ENCODE data around the gene PPP2R2B. TPM values are rescaled to one million over a fixed set of nuclear protein-coding genes. Genes with fewer than 3 reads are reported as not detected.

The PPP2R2B gene
- total RNA-seq, 1 experiment from 2014 or later = 20.3 TPM

DNA sequence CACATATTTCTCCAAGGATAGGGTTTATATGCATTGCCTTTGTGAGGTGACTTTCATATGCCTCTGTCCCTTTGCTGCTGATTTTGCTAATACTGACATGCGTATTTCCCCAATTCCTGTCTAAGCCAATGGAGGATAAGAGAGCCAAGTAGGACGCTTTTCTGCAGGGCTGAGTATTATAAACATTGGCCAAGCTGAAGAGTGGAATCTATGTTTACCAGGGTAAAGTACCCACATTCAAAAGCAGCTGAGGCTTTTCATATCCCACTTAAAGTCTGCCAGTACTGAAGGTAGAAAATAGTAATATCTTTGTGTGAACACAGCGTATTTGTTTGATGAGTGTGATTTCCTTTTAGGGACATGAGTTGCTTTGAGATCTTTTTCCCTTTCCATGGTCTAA, 233.7 kb downstream of the PPP2R2B start (continued):
- TF ChIP-seq, protein P1, sequence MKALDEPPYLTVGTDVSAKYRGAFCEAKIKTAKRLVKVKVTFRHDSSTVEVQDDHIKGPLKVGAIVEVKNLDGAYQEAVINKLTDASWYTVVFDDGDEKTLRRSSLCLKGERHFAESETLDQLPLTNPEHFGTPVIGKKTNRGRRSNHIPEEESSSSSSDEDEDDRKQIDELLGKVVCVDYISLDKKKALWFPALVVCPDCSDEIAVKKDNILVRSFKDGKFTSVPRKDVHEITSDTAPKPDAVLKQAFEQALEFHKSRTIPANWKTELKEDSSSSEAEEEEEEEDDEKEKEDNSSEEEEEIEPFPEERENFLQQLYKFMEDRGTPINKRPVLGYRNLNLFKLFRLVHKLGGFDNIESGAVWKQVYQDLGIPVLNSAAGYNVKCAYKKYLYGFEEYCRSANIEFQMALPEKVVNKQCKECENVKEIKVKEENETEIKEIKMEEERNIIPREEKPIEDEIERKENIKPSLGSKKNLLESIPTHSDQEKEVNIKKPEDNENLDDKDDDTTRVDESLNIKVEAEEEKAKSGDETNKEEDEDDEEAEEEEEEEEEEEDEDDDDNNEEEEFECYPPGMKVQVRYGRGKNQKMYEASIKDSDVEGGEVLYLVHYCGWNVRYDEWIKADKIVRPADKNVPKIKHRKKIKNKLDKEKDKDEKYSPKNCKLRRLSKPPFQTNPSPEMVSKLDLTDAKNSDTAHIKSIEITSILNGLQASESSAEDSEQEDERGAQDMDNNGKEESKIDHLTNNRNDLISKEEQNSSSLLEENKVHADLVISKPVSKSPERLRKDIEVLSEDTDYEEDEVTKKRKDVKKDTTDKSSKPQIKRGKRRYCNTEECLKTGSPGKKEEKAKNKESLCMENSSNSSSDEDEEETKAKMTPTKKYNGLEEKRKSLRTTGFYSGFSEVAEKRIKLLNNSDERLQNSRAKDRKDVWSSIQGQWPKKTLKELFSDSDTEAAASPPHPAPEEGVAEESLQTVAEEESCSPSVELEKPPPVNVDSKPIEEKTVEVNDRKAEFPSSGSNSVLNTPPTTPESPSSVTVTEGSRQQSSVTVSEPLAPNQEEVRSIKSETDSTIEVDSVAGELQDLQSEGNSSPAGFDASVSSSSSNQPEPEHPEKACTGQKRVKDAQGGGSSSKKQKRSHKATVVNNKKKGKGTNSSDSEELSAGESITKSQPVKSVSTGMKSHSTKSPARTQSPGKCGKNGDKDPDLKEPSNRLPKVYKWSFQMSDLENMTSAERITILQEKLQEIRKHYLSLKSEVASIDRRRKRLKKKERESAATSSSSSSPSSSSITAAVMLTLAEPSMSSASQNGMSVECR (CRISPR knock-in tag; IDR thresholded peaks at IDR 0.05; ENCODE audit: borderline replicate concordance) = no peak
- TF ChIP-seq, protein P2, sequence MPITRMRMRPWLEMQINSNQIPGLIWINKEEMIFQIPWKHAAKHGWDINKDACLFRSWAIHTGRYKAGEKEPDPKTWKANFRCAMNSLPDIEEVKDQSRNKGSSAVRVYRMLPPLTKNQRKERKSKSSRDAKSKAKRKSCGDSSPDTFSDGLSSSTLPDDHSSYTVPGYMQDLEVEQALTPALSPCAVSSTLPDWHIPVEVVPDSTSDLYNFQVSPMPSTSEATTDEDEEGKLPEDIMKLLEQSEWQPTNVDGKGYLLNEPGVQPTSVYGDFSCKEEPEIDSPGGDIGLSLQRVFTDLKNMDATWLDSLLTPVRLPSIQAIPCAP (CRISPR knock-in tag; IDR thresholded peaks at IDR 0.05) = no peak
- TF ChIP-seq KAT7 (CRISPR knock-in tag; IDR thresholded peaks at IDR 0.05; ENCODE audit: borderline replicate concordance) = no peak
- TF ChIP-seq OVOL2 (CRISPR knock-in tag; IDR thresholded peaks at IDR 0.05; ENCODE audit: borderline replicate concordance) = no peak
- TF ChIP-seq FOXJ3 (CRISPR knock-in tag; IDR thresholded peaks at IDR 0.05; ENCODE audit: borderline replicate concordance) = no peak
- TF ChIP-seq, protein P3, sequence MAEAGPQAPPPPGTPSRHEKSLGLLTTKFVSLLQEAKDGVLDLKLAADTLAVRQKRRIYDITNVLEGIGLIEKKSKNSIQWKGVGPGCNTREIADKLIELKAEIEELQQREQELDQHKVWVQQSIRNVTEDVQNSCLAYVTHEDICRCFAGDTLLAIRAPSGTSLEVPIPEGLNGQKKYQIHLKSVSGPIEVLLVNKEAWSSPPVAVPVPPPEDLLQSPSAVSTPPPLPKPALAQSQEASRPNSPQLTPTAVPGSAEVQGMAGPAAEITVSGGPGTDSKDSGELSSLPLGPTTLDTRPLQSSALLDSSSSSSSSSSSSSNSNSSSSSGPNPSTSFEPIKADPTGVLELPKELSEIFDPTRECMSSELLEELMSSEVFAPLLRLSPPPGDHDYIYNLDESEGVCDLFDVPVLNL (CRISPR knock-in tag; IDR thresholded peaks at IDR 0.05; ENCODE audit: borderline replicate concordance, low read depth) = no peak
- TF ChIP-seq ZNF396 (CRISPR knock-in tag; IDR thresholded peaks at IDR 0.05; ENCODE audit: borderline replicate concordance) = no peak
- no peak for TF ChIP-seq PRRX2 (CRISPR knock-in tag; IDR thresholded peaks at IDR 0.05)
- TF ChIP-seq, protein P4, sequence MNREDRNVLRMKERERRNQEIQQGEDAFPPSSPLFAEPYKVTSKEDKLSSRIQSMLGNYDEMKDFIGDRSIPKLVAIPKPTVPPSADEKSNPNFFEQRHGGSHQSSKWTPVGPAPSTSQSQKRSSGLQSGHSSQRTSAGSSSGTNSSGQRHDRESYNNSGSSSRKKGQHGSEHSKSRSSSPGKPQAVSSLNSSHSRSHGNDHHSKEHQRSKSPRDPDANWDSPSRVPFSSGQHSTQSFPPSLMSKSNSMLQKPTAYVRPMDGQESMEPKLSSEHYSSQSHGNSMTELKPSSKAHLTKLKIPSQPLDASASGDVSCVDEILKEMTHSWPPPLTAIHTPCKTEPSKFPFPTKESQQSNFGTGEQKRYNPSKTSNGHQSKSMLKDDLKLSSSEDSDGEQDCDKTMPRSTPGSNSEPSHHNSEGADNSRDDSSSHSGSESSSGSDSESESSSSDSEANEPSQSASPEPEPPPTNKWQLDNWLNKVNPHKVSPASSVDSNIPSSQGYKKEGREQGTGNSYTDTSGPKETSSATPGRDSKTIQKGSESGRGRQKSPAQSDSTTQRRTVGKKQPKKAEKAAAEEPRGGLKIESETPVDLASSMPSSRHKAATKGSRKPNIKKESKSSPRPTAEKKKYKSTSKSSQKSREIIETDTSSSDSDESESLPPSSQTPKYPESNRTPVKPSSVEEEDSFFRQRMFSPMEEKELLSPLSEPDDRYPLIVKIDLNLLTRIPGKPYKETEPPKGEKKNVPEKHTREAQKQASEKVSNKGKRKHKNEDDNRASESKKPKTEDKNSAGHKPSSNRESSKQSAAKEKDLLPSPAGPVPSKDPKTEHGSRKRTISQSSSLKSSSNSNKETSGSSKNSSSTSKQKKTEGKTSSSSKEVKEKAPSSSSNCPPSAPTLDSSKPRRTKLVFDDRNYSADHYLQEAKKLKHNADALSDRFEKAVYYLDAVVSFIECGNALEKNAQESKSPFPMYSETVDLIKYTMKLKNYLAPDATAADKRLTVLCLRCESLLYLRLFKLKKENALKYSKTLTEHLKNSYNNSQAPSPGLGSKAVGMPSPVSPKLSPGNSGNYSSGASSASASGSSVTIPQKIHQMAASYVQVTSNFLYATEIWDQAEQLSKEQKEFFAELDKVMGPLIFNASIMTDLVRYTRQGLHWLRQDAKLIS (CRISPR knock-in tag; IDR thresholded peaks at IDR 0.05; ENCODE audit: borderline replicate concordance) = no peak
- TF ChIP-seq, protein P5, sequence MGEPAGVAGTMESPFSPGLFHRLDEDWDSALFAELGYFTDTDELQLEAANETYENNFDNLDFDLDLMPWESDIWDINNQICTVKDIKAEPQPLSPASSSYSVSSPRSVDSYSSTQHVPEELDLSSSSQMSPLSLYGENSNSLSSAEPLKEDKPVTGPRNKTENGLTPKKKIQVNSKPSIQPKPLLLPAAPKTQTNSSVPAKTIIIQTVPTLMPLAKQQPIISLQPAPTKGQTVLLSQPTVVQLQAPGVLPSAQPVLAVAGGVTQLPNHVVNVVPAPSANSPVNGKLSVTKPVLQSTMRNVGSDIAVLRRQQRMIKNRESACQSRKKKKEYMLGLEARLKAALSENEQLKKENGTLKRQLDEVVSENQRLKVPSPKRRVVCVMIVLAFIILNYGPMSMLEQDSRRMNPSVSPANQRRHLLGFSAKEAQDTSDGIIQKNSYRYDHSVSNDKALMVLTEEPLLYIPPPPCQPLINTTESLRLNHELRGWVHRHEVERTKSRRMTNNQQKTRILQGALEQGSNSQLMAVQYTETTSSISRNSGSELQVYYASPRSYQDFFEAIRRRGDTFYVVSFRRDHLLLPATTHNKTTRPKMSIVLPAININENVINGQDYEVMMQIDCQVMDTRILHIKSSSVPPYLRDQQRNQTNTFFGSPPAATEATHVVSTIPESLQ (CRISPR knock-in tag; IDR thresholded peaks at IDR 0.05) = no peak

DNA sequence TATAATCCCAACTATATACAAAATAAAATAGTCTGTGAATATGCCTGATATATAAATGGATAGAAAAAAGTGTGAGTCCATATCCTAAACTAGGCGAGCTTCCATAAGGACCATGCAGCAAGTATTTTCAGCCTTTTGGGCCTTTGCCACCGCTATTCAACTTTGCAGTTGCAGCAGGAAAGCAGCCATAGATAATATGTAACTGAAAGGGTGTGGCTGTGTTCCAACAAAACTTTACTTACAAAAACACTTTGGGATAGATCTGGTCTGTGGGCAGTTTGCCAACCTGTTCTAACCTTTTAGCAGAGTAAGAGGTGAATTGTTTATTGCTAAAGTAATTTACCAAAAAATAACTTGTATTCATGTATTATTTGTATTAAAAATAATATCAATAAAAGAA, 234.8 kb downstream of the PPP2R2B start:
- no peaks in the 10 kb centered on the region for H3K36me3 Mint-ChIP-seq
- ChIA-PET CTCF (interaction anchor here (0.9 kb wide), 1 partner anchor 102 kb away, joined by 8 read pairs; no protein-coding TSS in a partner anchor), POLR2A (no interaction called here)
- no peak overlapping the region for H3K4me3 Mint-ChIP-seq
- H3K27ac Mint-ChIP-seq = no peak overlapping the region
- no peak for TF ChIP-seq ZNF121 (CRISPR knock-in tag; IDR thresholded peaks at IDR 0.05)
- no peak for TF ChIP-seq FOXP1 (CRISPR knock-in tag; IDR thresholded peaks at IDR 0.05; ENCODE audit: borderline replicate concordance)
- TF ChIP-seq, protein P6, sequence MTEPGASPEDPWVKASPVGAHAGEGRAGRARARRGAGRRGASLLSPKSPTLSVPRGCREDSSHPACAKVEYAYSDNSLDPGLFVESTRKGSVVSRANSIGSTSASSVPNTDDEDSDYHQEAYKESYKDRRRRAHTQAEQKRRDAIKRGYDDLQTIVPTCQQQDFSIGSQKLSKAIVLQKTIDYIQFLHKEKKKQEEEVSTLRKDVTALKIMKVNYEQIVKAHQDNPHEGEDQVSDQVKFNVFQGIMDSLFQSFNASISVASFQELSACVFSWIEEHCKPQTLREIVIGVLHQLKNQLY (CRISPR knock-in tag; IDR thresholded peaks at IDR 0.05) = no peak
- no peak for TF ChIP-seq NR1H2 (CRISPR knock-in tag; IDR thresholded peaks at IDR 0.05)
- TF ChIP-seq, protein P7, sequence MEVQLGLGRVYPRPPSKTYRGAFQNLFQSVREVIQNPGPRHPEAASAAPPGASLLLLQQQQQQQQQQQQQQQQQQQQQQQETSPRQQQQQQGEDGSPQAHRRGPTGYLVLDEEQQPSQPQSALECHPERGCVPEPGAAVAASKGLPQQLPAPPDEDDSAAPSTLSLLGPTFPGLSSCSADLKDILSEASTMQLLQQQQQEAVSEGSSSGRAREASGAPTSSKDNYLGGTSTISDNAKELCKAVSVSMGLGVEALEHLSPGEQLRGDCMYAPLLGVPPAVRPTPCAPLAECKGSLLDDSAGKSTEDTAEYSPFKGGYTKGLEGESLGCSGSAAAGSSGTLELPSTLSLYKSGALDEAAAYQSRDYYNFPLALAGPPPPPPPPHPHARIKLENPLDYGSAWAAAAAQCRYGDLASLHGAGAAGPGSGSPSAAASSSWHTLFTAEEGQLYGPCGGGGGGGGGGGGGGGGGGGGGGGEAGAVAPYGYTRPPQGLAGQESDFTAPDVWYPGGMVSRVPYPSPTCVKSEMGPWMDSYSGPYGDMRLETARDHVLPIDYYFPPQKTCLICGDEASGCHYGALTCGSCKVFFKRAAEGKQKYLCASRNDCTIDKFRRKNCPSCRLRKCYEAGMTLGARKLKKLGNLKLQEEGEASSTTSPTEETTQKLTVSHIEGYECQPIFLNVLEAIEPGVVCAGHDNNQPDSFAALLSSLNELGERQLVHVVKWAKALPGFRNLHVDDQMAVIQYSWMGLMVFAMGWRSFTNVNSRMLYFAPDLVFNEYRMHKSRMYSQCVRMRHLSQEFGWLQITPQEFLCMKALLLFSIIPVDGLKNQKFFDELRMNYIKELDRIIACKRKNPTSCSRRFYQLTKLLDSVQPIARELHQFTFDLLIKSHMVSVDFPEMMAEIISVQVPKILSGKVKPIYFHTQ (CRISPR knock-in tag; IDR thresholded peaks at IDR 0.05) = no peak
- no peak for TF ChIP-seq ZNF263 (CRISPR knock-in tag; IDR thresholded peaks at IDR 0.05; ENCODE audit: low read depth)
- no peak for TF ChIP-seq ZNF416 (CRISPR knock-in tag; IDR thresholded peaks at IDR 0.05)
- no peak for TF ChIP-seq NFATC4 (CRISPR knock-in tag; IDR thresholded peaks at IDR 0.05)
- TF ChIP-seq, protein P8, sequence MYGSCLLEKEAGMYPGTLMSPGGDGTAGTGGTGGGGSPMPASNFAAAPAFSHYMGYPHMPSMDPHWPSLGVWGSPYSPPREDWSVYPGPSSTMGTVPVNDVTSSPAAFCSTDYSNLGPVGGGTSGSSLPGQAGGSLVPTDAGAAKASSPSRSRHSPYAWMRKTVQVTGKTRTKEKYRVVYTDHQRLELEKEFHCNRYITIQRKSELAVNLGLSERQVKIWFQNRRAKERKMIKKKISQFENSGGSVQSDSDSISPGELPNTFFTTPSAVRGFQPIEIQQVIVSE (CRISPR knock-in tag; IDR thresholded peaks at IDR 0.05; ENCODE audit: borderline replicate concordance) = no peak
- no peaks in the 10 kb centered on the region for H3K27me3 Mint-ChIP-seq (ENCODE audit: low read depth)
- no peaks in the 10 kb centered on the region for H3K9me3 Mint-ChIP-seq
- DNase-seq (ENCODE audit: low spot score) = no peak
- H3K4me1 Mint-ChIP-seq = peaks cover 15% of the 10 kb centered on the region
- ATAC-seq = no peak
